Mesenchymal stem cell (in vitro differentiated cells and primary cell): Measurements from ENCODE around the gene PLA2G6.
A peak's percentile ranks its signal among the peaks of the same experiment; 100 is the strongest.

Experiments used
- DNase-seq: peaks from one replicate; pipeline ENCODE4 v3.0.0-alpha.2; 2013
- H2AFZ ChIP-seq: one replicate; pipeline ENCODE4 v1.6.1; 2013; ENCODE audit warnings: low read depth, mild to moderate bottlenecking, control low read depth, inconsistent platforms, low read length, moderate library complexity
- H2AK5ac ChIP-seq: 2 replicates; pipeline ENCODE4 v1.6.1; 2013; ENCODE audit warnings: low read length, moderate library complexity, mild to moderate bottlenecking, inconsistent platforms; ENCODE audit not compliant: severe bottlenecking
- H2BK120ac ChIP-seq: one replicate; pipeline ENCODE4 v1.6.1; 2013; ENCODE audit warnings: low read depth, mild to moderate bottlenecking, inconsistent platforms, low read length, moderate library complexity
- H2BK12ac ChIP-seq, 2 experiments: one replicate each; pipeline ENCODE4 v1.6.1; 2013; ENCODE audit warnings: inconsistent platforms in 2 of 2, low read length in 2 of 2, mild to moderate bottlenecking in 2 of 2, moderate library complexity in 2 of 2, control low read depth in 1 of 2
- H2BK15ac ChIP-seq: one replicate; pipeline ENCODE4 v1.6.1; 2013; ENCODE audit warnings: mild to moderate bottlenecking, low read depth, inconsistent platforms; ENCODE audit not compliant: poor library complexity, severe bottlenecking
- H2BK5ac ChIP-seq: 2 replicates; pipeline ENCODE4 v1.6.1; 2013; ENCODE audit warnings: low read depth, mild to moderate bottlenecking, low read length, control low read depth, inconsistent platforms; ENCODE audit not compliant: poor library complexity, severe bottlenecking
- H3K14ac ChIP-seq, 2 experiments: one replicate each; pipeline ENCODE4 v1.6.1; 2013; ENCODE audit warnings: inconsistent platforms in 2 of 2, low read length in 2 of 2, control low read depth in 1 of 2, mild to moderate bottlenecking in 1 of 2, moderate library complexity in 1 of 2
- H3K18ac ChIP-seq, 2 experiments: one replicate each; pipeline ENCODE4 v1.6.1; 2013; ENCODE audit warnings: inconsistent platforms in 2 of 2, low read length in 2 of 2, control low read depth in 1 of 2, low read depth in 1 of 2, mild to moderate bottlenecking in 1 of 2
- H3K23ac ChIP-seq, 2 experiments: one replicate each; pipeline ENCODE4 v1.6.1; 2013; ENCODE audit warnings: inconsistent platforms in 2 of 2, low read length in 2 of 2, mild to moderate bottlenecking in 2 of 2, moderate library complexity in 2 of 2, control low read depth in 1 of 2
- H3K27ac ChIP-seq: 2 replicates; pipeline ENCODE4 v1.5.1; 2013; ENCODE audit warnings: mild to moderate bottlenecking, moderate library complexity, low read length, control low read depth, inconsistent platforms; ENCODE audit not compliant: poor library complexity, severe bottlenecking
- H3K27me3 ChIP-seq, 2 experiments: 2 replicates each; pipeline versions ENCODE4 v1.6.1 to v1.7.0; 2013; ENCODE audit warnings: low read length in 2 of 2, mild to moderate bottlenecking in 2 of 2, moderate library complexity in 2 of 2, control low read depth in 1 of 2, inconsistent platforms in 1 of 2; ENCODE audit not compliant: control insufficient read depth in 1 of 2, insufficient read depth in 1 of 2
- H3K36me3 ChIP-seq, 2 experiments: 2 replicates each; pipeline versions ENCODE4 v1.6.1 to v1.7.0; 2013; ENCODE audit warnings: low read length in 2 of 2, control low read depth in 1 of 2, inconsistent platforms in 1 of 2, low read depth in 1 of 2, mild to moderate bottlenecking in 1 of 2; ENCODE audit not compliant: insufficient read depth in 2 of 2, control insufficient read depth in 1 of 2
- H3K4ac ChIP-seq, 2 experiments: one replicate each; pipeline ENCODE4 v1.6.1; 2013; ENCODE audit warnings: inconsistent platforms in 2 of 2, low read length in 2 of 2, mild to moderate bottlenecking in 2 of 2, moderate library complexity in 2 of 2, control low read depth in 1 of 2, low read depth in 1 of 2
- H3K4me1 ChIP-seq: 2 replicates; pipeline ENCODE4 v1.6.1; 2013; ENCODE audit warnings: low read depth, low read length, control low read depth; ENCODE audit not compliant: control insufficient read depth, insufficient read depth
- H3K4me2 ChIP-seq: 2 replicates; pipeline ENCODE4 v1.6.1; 2013; ENCODE audit warnings: low read length, mild to moderate bottlenecking, inconsistent platforms; ENCODE audit not compliant: poor library complexity, severe bottlenecking
- H3K4me3 ChIP-seq, 2 experiments: 2 replicates each; pipeline versions ENCODE4 v1.5.1 to v1.7.0; 2013; ENCODE audit warnings: low read length in 2 of 2, mild to moderate bottlenecking in 2 of 2, control low read depth in 1 of 2, low read depth in 1 of 2; ENCODE audit not compliant: insufficient read depth in 1 of 2
- H3K79me1 ChIP-seq: replicated peaks from 2 replicates; pipeline ENCODE4 v1.6.1; 2013; ENCODE audit warnings: mild to moderate bottlenecking, control low read depth, low read length, inconsistent platforms; ENCODE audit not compliant: poor library complexity, severe bottlenecking
- H3K9ac ChIP-seq: 2 replicates; pipeline ENCODE4 v1.7.0; 2013; ENCODE audit warnings: mild to moderate bottlenecking, low read length, moderate library complexity
- H3K9me3 ChIP-seq: 2 replicates; pipeline ENCODE4 v1.7.0; 2013; ENCODE audit warnings: mild to moderate bottlenecking, low read length; ENCODE audit not compliant: control insufficient read depth
- H4K8ac ChIP-seq: one replicate; pipeline ENCODE4 v1.6.1; 2013; ENCODE audit warnings: inconsistent platforms, mild to moderate bottlenecking, low read length, moderate library complexity
- H4K91ac ChIP-seq: one replicate; pipeline ENCODE4 v1.6.1; 2013; ENCODE audit warnings: mild to moderate bottlenecking, low read length, inconsistent platforms
- WGBS: methylation state at CpG from one replicate; pipeline ENCODE4 v1.1.7; 2013; ENCODE audit warnings: mixed read lengths; 5-methylcytosine and 5-hydroxymethylcytosine counted together

The PLA2G6 gene

GRCh38 chr22:38138961-38139360, 42.7 kb downstream of the PLA2G6 start:
- no peak overlapping the region for H2AK5ac ChIP-seq
- no peak overlapping the region for H3K23ac ChIP-seq
- H2BK120ac ChIP-seq, result no peak overlapping the region
- H3K4me1 ChIP-seq, result peaks cover 8% of the 10 kb centered on the region
- no peak overlapping the region for H3K4me2 ChIP-seq
- H3K4me3 ChIP-seq, result no peak overlapping the region
- no peak overlapping the region for H3K18ac ChIP-seq
- peaks cover 9 to 29% of the 10 kb centered on the region in 2 experiments for H3K36me3 ChIP-seq
- no peak overlapping the region for H4K91ac ChIP-seq
- H3K27ac ChIP-seq, result no peak overlapping the region
- H3K14ac ChIP-seq, result no peak overlapping the region
- WGBS, result 96% methylated on average over 4 of the region's 5 CpGs
- no peak overlapping the region for H4K8ac ChIP-seq
- H3K27me3 ChIP-seq, result no peaks in the 10 kb centered on the region
- H2BK15ac ChIP-seq, result no peak overlapping the region
- DNase-seq, result no peak
- H3K4ac ChIP-seq, result no peak overlapping the region
- H2AFZ ChIP-seq, result no peak overlapping the region
- no peak overlapping the region for H3K9ac ChIP-seq
- H3K9me3 ChIP-seq, result no peaks in the 10 kb centered on the region
- no peak overlapping the region for H2BK5ac ChIP-seq
- H2BK12ac ChIP-seq, result no peak overlapping the region
- no peaks in the 10 kb centered on the region for H3K79me1 ChIP-seq

GRCh38 chr22:38137876-38138687, 43.5 kb downstream of the PLA2G6 start:
- Histone ChIP-seq H4K8ac (no peak overlapping the region), H2AFZ (no peak overlapping the region), H3K9ac (no peak overlapping the region), H3K4me1 (peaks cover 7% of the 10 kb centered on the region), H2BK120ac (no peak overlapping the region), H3K18ac (no peak overlapping the region), H3K23ac (no peak overlapping the region), H3K36me3 (peaks cover 9 to 33% of the 10 kb centered on the region in 2 experiments), H3K4ac (no peak overlapping the region), H3K4me2 (no peak overlapping the region), H3K27me3 (no peaks in the 10 kb centered on the region), H2BK12ac (peak overlapping the region in 1 of 2 experiments; percentile 29), H3K14ac (no peak overlapping the region), H2AK5ac (no peak overlapping the region), H2BK15ac (no peak overlapping the region), H2BK5ac (no peak overlapping the region), H3K27ac (no peak overlapping the region), H3K4me3 (no peak overlapping the region), H3K9me3 (no peaks in the 10 kb centered on the region), H3K79me1 (no peaks in the 10 kb centered on the region), H4K91ac (no peak overlapping the region)
- no peak for DNase-seq
- 94% methylated on average over 8 of the region's 9 CpGs for WGBS

GRCh38 chr22:38136607-38137006, 45.0 kb downstream of the PLA2G6 start:
- Histone ChIP-seq H3K14ac (no peak overlapping the region), H2BK120ac (no peak overlapping the region), H3K23ac (no peak overlapping the region), H3K4ac (no peak overlapping the region), H3K4me2 (no peak overlapping the region), H3K27ac (no peak overlapping the region), H2AFZ (no peak overlapping the region), H3K79me1 (no peaks in the 10 kb centered on the region), H3K18ac (no peak overlapping the region), H3K9ac (no peak overlapping the region), H4K8ac (no peak overlapping the region), H3K9me3 (no peaks in the 10 kb centered on the region), H2BK12ac (no peak overlapping the region), H3K4me3 (no peak overlapping the region), H2AK5ac (no peak overlapping the region), H3K36me3 (peaks cover 4 to 38% of the 10 kb centered on the region in 2 experiments), H3K27me3 (no peaks in the 10 kb centered on the region), H4K91ac (no peak overlapping the region), H3K4me1 (peaks cover 9% of the 10 kb centered on the region), H2BK15ac (no peak overlapping the region), H2BK5ac (no peak overlapping the region)
- WGBS, result 95% methylated on average over 1 of the region's 1 CpG
- peak; percentile 28 for DNase-seq

GRCh38 chr22:38135133-38135706, 46.4 kb downstream of the PLA2G6 start:
- H3K18ac ChIP-seq, result peak overlapping the region in 1 of 2 experiments; percentile 42
- no peak overlapping the region for H3K4ac ChIP-seq
- no peak overlapping the region for H3K4me2 ChIP-seq
- H3K14ac ChIP-seq, result no peak overlapping the region
- no peak overlapping the region for H2AK5ac ChIP-seq
- no peaks in the 10 kb centered on the region for H3K79me1 ChIP-seq
- H2BK12ac ChIP-seq, result peak overlapping the region in 1 of 2 experiments; percentile 32
- no peaks in the 10 kb centered on the region for H3K9me3 ChIP-seq
- H4K91ac ChIP-seq, result no peak overlapping the region
- H3K9ac ChIP-seq, result no peak overlapping the region
- 77% methylated on average over 4 of the region's 4 CpGs for WGBS
- H2BK5ac ChIP-seq, result no peak overlapping the region
- H2BK120ac ChIP-seq, result no peak overlapping the region
- DNase-seq, result peak; percentile 83
- H3K4me3 ChIP-seq, result no peak overlapping the region
- H2BK15ac ChIP-seq, result no peak overlapping the region
- no peak overlapping the region for H4K8ac ChIP-seq
- H3K23ac ChIP-seq, result no peak overlapping the region
- H3K27ac ChIP-seq, result no peak overlapping the region
- H3K27me3 ChIP-seq, result no peaks in the 10 kb centered on the region
- peaks cover 0 to 38% of the 10 kb centered on the region in 2 experiments for H3K36me3 ChIP-seq
- no peak overlapping the region for H2AFZ ChIP-seq
- peaks cover 9% of the 10 kb centered on the region for H3K4me1 ChIP-seq
